Airway epithelial cell (primary cell): ENCODE results near the gene CDS1. TPM values are rescaled to one million over a fixed set of nuclear protein-coding genes. Genes with fewer than 3 reads are reported as not detected.

Experiments
- total RNA-seq: library from RNA; depleted of rRNA; stranded (reverse); fragments of >200 nt; gene quantifications from 2 replicates; pipeline ENCODE4 v1.2.3, GENCODE V29; 2015

Gene CDS1
- total RNA-seq, result 12.3 and 20.7 TPM in 2 replicates

GRCh38 chr4:84582988-84583875, at the start of gene CDS1:
Gene CDS1 (plus strand): TSS chr4:84583127. CDS start chr4:84583402, 275 bp downstream.

Other genes with a start within 250 kb of the CDS1 start
- gene NKX6-1, start 83.8 kb upstream of the CDS1 start, total RNA-seq, result not detected in 2 replicates